Ascending aorta (tissue), 2 donors: Measurements from ENCODE around the gene CLEC3A. TPM values are rescaled to one million over a fixed set of nuclear protein-coding genes. Genes with fewer than 3 reads are reported as not detected.

ENCODE experiments used
- DNase-seq, 2 donors: peaks; one replicate each; pipeline ENCODE4 v3.0.0-alpha.2; 2019; ENCODE audit warnings: low spot score in 2 of 2
- H3K27ac ChIP-seq, 2 donors: fragments of 200-600 bp; sonication (generic); one replicate each; pipeline ENCODE4 v1.5.1; 2016 to 2017; ENCODE audit warnings: mild to moderate bottlenecking in 1 of 2
- H3K27me3 ChIP-seq: fragments of 200-600 bp; sonication (generic); one replicate; pipeline ENCODE4 v1.5.1; 2017
- H3K36me3 ChIP-seq, 2 donors: fragments of 200-600 bp; sonication (generic); one replicate each; pipeline ENCODE4 v1.5.1; 2016
- H3K4me1 ChIP-seq, 2 donors: fragments of 200-600 bp; sonication (generic); one replicate each; pipeline ENCODE4 v1.5.1; 2016 to 2017; ENCODE audit warnings: mild to moderate bottlenecking in 1 of 2
- H3K4me3 ChIP-seq, 2 donors: fragments of 200-600 bp; sonication (generic); one replicate each; pipeline ENCODE4 v1.5.1; 2016 to 2017; ENCODE audit warnings: mild to moderate bottlenecking in 1 of 2
- H3K9me3 ChIP-seq, 2 donors: fragments of 200-600 bp; sonication (generic); one replicate each; pipeline ENCODE4 v1.5.1; 2016
- CTCF ChIP-seq, 3 experiments: fragments of 200-600 bp in 2 of 3; fragments of 450-650 bp in 1 of 3; sonication (generic) in 2 of 3; IDR thresholded peaks; one replicate each; pipeline ENCODE4 v1.5.1; 2016 to 2019; ENCODE audit warnings: antibody characterized with exemption in 3 of 3, mild to moderate bottlenecking in 1 of 3, moderate library complexity in 1 of 3
- intact Hi-C: fragments of 100-400 bp; cut with DNase I; formaldehyde crosslinking; loops from one replicate; pipeline ENCODE4 v1.15.1; 2023
- total RNA-seq: library from RNA; depleted of rRNA; stranded (reverse); fragments of >200 nt; gene quantifications from one replicate; pipeline ENCODE4 v1.1.0, GENCODE V29; 2016

CLEC3A gene
- total RNA-seq, 1 donor from 2014 or later = not detected

DNA sequence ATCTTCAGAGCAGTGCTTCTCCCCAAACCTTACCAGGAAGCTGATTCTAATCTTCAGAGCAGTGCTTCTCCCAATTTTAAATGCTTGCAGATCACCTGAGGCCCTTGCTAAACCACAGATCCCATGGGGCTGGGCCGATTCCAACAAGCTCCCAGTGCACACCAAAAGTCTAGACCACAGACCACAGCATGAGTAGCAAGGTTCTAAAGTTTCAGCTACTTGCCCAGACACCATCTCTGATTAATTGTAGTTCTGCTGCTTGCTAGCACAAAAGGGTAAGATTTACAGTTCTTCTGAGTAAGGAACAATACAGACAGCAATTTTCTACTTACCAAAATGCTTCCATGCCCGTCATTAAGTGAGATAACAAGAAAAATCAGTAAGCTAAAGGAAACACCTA, 12.2 kb downstream of the CLEC3A start:
- H3K4me3 ChIP-seq = no peak overlapping the region
- no peaks in the 10 kb centered on the region for H3K4me1 ChIP-seq
- H3K27me3 ChIP-seq = no peaks in the 10 kb centered on the region
- H3K27ac ChIP-seq = no peak overlapping the region
- TF ChIP-seq CTCF (IDR thresholded peaks at IDR 0.05) = no peak
- H3K36me3 ChIP-seq = no peaks in the 10 kb centered on the region
- intact Hi-C loops = no loop called here
- no peaks in the 10 kb centered on the region for H3K9me3 ChIP-seq
- no peak for DNase-seq

- Histone ChIP-seq H3K4me3 (no peak overlapping the region), H3K27ac (no peak overlapping the region), H3K27me3 (no peaks in the 10 kb centered on the region), H3K36me3 (no peaks in the 10 kb centered on the region), H3K4me1 (no peaks in the 10 kb centered on the region), H3K9me3 (no peaks in the 10 kb centered on the region)
- intact Hi-C loops = no loop called here
- DNase-seq = no peak
- no peak for TF ChIP-seq CTCF (IDR thresholded peaks at IDR 0.05)
Observed at GRCh38 chr16:78035012-78035411, 12.7 kb downstream of the CLEC3A start.

DNA sequence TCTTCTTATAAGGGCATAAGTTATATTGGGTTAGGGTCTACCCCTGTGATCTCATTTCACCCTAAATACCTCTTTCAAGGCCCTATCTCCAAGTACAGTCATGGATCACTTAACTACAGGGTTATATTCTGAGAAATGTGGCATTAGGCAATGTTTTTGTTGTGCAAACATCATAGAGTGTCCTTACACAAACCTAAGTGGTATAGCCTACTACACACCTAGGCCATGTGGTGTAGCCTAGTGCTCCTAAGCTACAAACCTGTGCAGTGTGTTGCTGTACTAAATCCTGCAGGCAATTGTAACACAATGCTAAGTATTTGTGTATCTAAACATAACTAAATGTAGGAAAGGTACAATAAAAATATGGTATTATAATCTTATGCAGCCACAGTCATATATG, 18.0 kb downstream of the CLEC3A start:
- H3K27me3 ChIP-seq = no peaks in the 10 kb centered on the region
- H3K4me1 ChIP-seq = no peaks in the 10 kb centered on the region
- intact Hi-C loops = no loop called here
- H3K36me3 ChIP-seq = no peaks in the 10 kb centered on the region
- H3K9me3 ChIP-seq = no peaks in the 10 kb centered on the region
- no peak overlapping the region for H3K4me3 ChIP-seq
- DNase-seq = no peak
- H3K27ac ChIP-seq = no peak overlapping the region
- TF ChIP-seq CTCF (IDR thresholded peaks at IDR 0.05) = no peak

DNA sequence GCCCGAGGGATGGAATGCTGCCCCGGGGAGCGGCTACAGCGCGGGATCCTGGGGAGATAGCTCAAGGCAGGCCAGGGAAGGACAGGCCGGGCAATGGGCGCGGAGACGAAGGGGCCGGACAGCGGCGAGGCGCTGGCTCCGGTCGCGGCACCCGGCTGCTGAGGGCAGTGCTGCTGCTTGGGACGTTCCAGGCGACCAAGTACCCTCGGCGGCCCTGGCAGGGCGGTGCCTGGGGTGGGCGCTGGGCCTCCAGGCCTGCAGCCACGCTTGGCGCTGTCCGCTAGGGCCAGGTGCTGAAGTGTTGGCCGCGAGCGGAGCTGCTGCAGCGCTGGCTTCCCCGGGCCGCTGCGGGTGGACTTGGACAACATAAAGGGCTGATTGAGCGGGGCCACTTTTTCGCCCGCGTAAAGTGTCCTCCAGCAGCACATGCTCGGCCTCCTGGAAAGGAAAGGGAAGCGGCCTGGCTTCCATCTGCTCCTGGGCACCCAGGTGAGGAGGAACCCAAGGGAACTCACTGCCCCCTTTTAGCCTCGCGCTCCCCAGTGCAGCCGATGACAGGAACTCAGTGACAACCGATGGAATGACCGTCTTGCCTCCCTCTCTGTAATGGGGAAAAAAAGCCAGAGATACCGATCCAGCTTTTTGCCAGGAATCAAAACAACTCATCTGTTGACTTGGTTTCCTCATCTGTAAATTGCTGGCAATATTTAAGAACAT, 23.7 kb downstream of the CLEC3A start:
- intact Hi-C loops = loop anchor here (5.0 kb wide), 1 partner anchor 56 kb away; no protein-coding TSS in a partner anchor
- Histone ChIP-seq H3K27ac (no peak overlapping the region), H3K36me3 (no peaks in the 10 kb centered on the region), H3K4me1 (peaks cover 3% of the 10 kb centered on the region in 2 donors), H3K4me3 (peak overlapping the region in 1 of 2 donors; percentile 27), H3K9me3 (no peaks in the 10 kb centered on the region), H3K27me3 (no peaks in the 10 kb centered on the region)
- peak in 1 of 2 donors; percentile 68 for DNase-seq
- peak in 1 of 3 experiments; percentile 21 for TF ChIP-seq CTCF (IDR thresholded peaks at IDR 0.05)

DNA sequence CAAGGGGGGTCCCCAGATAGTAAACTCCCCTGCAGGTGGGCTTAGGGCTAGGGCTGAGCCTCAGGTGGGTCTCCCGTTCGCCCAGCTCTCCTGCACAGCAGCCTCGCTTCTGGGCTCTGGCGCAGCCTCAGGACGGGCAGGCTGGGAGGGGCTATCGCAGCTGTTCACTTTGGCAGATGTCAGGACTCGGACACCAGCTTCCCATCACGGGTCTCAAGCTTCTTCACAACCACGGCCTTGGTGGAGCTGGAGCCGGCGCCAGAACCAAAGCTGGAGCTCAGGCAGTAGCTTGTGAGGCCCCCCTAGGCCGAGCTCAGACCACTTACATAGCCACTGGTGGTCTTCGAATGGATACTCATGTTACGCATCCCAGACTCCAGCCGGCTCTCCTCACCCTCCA, 26.0 kb downstream of the CLEC3A start:
- Histone ChIP-seq H3K27ac (no peak overlapping the region), H3K4me3 (no peak overlapping the region), H3K4me1 (peaks cover 3% of the 10 kb centered on the region in 2 donors), H3K36me3 (no peaks in the 10 kb centered on the region), H3K27me3 (no peaks in the 10 kb centered on the region), H3K9me3 (no peaks in the 10 kb centered on the region)
- TF ChIP-seq CTCF (IDR thresholded peaks at IDR 0.05) = no peak
- no peak for DNase-seq
- intact Hi-C loops = loop anchor here (5.0 kb wide), 1 partner anchor 54 kb away; no protein-coding TSS in a partner anchor
